NCI-H345 treated with DMSO at 0.1 percent for 48 hours (cell line): Measurements from ENCODE around the gene NEK1.
"Not testable (repeated sequence)": the region's sequence is repeated elsewhere in the genome, so short reads cannot be mapped to it uniquely, and the experiment has no call there.

ENCODE experiments used
- DNase-seq: peaks from one replicate; lab custom pipeline; 2025; ENCODE audit not compliant: unreplicated experiment; lab: John Stamatoyannopoulos, UW

NEK1 gene

DNA sequence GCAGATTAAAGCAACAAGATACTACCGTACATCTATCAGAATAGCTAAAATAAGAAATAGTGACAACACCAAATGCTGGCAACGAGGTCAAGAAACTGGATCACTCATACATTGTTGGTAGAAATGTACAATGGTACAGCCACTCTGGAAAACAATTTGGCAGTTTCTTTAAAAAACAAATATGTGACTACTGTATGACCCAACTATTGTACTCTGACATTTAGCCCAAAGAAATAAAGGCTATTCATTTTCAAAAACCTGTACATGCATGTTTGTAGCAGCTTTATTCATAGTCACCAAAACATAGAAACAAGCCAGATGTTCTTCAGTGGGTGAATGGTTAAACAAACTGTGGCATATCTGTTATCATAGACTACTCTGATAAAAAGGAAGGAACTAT lies 16.2 kb upstream of the NEK1 start:
- no peak for DNase-seq

GRCh38 chr4:169627307-169627706 lies 14.9 kb upstream of the NEK1 start:
- no peak for DNase-seq

GRCh38 chr4:169626331-169627282 lies 14.2 kb upstream of the NEK1 start:
- no peak for DNase-seq

DNA sequence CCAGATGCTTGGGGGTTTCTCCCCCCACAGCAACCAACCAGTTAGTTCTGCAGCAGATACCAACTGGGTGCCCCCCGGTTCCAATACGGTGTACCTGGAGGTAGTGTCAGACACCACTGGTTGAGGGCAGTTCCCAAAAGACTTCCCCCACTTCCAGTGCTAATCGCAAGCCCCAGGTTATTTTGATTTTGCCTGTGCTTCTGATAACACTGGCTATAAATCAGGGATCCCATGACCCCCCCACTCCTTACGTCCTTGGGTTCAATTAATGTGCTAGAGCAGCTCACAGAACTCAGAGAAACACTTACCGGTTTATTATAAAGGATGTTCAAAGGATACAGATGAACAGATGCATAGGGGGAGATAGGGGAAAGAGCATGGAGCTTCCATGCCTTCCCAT lies 13.5 kb upstream of the NEK1 start:
- DNase-seq: no peak

GRCh38 chr4:169624012-169624411 lies 11.6 kb upstream of the NEK1 start:
- not testable (repeated sequence) for DNase-seq

- no peak for DNase-seq
These were observed 10.2 kb upstream of the NEK1 start for GRCh38 chr4:169622566-169622965.

- DNase-seq: no peak
These were observed 9.5 kb upstream of the NEK1 start for GRCh38 chr4:169621731-169622492.

- DNase-seq: no peak
These were observed 8.5 kb upstream of the NEK1 start for GRCh38 chr4:169620880-169621248.

- peak; percentile 83 for DNase-seq
These were observed 7.8 kb upstream of the NEK1 start, which contains the start of gene CLCN3 for GRCh38 chr4:169619958-169620879. Gene CLCN3, plus strand, starts transcription at chr4:169620578. Its CDS starts 15,351 bp downstream, at chr4:169635929.

DNA sequence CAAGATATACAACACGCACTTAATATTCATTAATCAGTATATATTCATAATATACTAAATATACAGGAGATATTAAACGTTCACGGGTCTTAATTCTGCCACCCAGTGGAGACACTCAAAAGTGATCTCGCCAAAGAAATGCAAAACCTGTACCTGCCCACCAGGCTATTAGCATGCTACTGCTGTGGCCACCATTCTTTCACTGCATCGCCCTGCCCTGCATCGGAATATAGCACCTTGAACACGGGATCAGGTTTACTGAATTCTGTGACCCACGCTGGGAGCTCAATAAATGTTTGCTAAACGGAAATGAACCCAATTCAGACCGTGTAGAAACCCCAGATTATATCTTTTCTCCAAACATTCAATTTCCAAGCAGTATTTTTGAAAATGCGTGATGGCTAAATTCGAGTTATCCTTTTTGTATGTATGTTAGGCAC lies 7.2 kb upstream of the NEK1 start:
- peak; percentile 31 for DNase-seq

DNA sequence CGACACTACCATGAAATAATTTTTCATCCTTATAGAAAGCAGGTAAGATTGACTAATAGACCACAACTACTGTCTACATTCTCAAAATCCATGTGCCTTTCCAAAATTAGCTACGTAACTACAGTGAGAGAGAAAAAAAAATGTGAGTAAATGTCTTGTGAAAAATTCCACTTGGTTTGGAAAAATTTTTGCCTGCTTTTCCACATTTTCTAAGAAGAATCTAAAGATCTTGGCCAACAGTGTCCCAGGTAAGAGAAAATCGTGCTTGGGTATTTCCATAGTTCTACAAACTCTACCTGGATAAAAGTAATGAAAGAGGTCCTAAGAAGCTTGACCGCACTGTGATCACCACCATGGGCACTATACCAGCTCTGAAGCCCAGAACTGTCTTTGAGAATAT lies 6.6 kb upstream of the NEK1 start:
- no peak for DNase-seq

DNA sequence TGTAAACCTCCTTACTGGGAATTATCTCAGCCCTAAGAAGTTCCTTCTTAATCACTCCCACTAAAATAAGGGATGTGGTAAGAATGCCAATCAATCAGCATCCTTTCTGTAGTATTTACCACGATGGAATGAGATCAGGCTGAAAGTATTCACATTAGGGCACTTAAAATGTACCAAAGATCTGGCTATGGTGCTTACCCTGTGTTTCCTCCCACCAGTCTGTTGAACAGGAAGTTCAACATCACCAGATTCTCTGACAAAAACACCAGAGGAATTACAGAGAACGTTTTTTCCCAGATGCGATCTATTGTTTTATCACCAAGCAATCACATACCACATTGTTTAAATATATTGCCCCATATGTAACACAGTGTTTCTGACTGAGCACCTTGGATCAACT lies 5.9 kb upstream of the NEK1 start:
- DNase-seq: no peak

GRCh38 chr4:169617306-169617705 lies 4.9 kb upstream of the NEK1 start:
- DNase-seq: no peak

DNA sequence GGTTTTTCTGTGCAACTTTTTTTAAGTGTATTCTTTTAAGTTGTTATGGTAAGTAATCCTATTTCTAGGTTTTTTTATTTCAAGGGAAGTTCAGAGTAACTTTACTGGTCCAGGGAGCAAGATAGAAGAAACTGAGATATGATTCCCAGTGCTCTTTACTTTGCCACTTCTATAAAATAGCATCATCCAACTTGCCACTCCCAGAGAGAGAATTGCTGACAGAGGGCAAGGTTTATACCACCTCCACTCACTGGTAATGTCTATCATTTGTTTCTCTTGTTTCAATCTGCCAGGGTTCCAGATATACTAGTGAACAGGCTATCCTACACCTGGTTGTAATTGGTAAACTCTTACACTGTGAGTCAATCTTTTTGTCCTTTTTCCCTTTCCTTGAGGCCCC lies 4.5 kb upstream of the NEK1 start:
- DNase-seq: no peak

DNA sequence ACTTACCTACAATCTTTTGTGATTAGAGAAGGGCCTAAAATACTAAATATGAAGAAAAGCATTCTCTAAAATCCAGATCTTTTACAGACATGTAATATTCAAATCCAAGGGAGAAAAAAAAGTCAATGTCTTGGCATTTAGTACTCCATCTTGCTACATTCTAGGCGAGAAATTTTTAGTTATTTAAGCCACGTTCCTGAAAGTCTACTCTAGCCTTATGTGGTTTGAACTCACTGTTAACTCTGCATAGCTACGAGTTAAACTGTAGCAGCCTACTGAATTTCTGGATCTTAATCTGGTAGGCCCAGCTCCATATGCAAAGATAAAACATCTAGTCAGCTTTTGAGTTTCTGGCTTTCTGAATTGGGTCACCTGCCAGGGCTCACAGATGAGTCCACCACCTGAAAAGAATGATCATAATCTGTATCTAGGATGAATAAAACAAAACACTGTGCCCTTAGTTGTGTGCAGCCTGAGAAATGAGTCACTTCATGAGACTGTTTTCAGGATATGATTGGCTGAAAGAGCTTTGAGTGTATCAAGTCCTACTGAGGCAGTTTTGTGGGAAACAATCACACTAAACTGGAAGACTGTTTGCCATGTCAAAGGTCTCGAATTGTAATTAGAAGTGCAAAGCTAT lies 3.2 kb upstream of the NEK1 start:
- DNase-seq: no peak

DNA sequence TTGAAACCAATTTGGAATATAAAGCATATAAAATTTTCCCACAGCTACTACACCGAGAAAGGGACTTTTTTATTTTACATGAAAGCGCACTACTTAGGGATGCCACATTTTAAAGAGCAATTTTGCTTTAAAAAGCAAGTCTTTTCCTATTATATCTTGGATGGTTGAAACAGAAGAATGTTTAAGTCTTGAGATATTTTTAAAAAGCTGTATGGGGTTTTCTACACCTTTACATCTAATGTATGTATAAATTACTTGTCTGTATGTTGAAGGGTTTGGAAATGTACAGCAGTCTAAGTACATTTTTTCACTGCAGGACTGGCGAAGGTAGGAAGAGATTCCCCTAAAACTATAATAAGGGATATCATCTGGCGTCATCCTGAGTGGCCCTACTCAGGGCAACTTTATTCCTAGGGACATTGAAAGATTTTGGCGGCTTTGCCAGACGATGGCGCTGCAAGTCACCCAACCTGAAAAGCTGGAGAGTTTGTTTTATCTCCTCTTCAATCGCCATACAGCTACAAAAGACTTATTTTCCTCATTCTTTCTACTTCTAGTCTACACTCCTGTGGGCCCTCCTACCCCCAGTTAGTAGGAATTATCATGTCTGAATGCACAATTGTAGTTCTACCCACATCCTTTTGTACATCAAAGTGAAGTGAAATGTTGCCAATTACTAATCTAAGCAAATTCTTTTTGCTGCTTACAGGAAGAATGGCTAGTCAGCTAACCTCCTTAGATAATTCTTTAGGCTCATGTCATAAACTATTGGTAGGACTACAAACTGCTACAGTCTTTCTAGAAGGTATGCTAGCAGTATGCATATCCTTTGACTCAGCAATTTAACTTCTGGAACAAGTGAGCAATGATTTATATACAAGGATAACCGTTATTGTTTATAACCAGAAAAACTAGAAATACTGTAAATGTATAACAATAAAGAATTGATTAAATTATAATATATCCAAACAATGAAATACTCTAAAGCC lies 782 bp upstream of the NEK1 start:
- peak; percentile 59 for DNase-seq

GRCh38 chr4:169611157-169611556 lies 1.2 kb downstream of the NEK1 start:
- no peak for DNase-seq

DNA sequence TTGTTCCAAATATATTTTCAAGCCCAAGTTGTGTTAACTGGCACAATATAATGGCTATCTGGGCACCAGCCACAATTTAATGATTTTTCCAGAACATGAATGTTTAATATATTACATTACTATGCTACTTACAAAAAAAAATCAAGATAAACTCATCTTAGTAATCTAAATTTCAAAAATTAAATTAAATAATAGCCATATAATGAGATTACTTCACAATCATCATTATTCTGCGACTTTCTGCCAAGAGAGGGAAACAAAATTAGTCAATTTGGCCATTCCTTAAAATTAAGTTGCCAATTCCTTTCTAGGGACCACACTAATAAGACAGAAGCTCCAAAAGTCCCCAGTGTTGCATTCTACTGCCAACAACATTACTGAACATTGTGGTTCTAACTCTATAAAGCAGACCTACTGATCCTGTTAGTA lies 7.5 kb downstream of the NEK1 start:
- no peak for DNase-seq
